ENCODE measurements around the gene RHBDL3. TPM values are rescaled to one million over a fixed set of nuclear protein-coding genes. Genes with fewer than 3 reads are reported as not detected.
A peak's percentile ranks its signal among the peaks of the same experiment; 100 is the strongest.

RHBDL3 gene
- polyA plus RNA-seq, 6 donors from 2014 or later: not detected

DNA sequence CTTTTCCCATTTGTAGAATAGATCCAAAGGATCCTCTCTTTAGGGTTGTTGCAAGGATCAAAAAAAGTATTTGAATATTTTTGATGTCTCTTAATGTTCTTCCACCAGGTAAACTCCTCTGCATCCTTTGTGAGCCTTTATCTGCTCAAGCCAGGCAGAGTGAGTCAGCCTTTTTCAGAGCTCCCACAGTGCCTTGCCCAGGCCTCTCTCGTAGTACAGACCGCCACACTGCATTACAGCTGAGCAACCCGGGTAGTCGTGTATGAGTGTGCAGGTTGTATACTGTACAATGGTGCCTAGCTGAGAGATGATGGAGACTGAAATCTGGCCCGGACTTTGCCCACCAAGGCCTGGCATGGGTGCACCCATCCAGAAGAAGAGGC, 20.9 kb downstream of the RHBDL3 start:
- H3K36me3 Mint-ChIP-seq: no peaks in the 10 kb centered on the region
- DNase-seq (no peak), ATAC-seq (ENCODE audit: low read depth in 2 of 2) (no peak)
- H3K27me3 Mint-ChIP-seq: peaks cover 46 to 72% (median 63%) of the 10 kb centered on the region in 3 donors
- H3K4me1 Mint-ChIP-seq: peaks cover 9 to 18% (median 16%) of the 10 kb centered on the region in 3 donors
- H3K27ac Mint-ChIP-seq: no peak overlapping the region
- no peak overlapping the region for H3K4me3 Mint-ChIP-seq
- no peaks in the 10 kb centered on the region for H3K9me3 Mint-ChIP-seq

DNA sequence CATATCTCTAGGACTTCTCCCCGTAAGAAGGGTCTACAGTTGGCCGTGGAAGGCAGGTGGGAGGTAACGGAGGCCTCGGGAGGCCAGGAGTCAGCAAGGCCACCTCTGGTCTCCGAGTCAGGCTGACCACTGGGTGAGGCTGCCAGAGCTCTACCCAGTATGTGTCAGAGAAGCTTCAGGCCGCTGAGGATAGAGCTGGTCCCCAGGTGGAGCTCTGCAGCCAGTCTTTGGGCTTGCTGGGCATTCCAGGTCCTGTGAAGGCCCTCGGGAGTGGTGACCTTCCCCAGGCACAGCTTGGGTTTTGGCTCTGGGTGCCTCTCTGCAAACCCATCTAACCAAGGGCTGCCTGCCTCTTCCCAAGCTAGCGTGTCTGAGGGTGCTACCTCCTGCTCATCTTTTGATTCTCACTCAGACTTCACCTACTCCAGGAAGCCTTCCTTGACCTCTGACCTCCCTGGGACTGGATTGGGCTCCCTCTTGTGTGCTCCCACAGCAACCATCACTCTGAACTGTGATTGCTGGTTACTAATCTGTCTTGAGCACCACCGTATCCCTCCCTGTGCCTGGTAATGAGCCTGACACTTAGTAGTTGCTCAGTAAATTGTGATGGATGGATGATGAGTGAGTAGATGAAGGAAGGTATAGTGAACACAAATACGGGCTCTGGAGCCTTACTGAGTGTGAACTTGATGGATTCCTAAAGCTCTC, 22.3 kb downstream of the RHBDL3 start:
- DNase-seq: no peak
- Mint-ChIP-seq H3K4me3 (no peak overlapping the region), H3K27ac (no peak overlapping the region), H3K36me3 (no peaks in the 10 kb centered on the region), H3K27me3 (peaks cover 39 to 66% (median 60%) of the 10 kb centered on the region in 3 donors), H3K9me3 (no peaks in the 10 kb centered on the region), H3K4me1 (peaks cover 12 to 26% (median 24%) of the 10 kb centered on the region in 3 donors)
- no peak for ATAC-seq (ENCODE audit: low read depth in 2 of 2)

DNA sequence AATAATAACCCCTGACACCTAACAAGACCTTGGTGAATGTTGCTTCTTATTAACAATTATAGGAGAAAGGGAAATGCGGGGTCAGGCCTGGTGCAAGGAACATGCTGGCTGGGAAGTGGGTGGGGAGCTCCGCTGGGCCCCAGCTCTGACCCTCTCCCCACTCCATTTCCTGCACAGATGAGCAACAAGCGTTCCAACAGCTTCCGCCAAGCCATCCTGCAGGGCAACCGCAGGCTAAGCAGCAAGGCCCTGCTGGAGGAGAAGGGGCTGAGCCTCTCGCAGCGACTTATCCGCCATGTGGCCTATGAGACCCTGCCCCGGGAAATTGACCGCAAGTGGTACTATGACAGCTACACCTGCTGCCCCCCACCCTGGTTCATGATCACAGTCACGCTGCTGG, 23.0 kb downstream of the RHBDL3 start:
- no peaks in the 10 kb centered on the region for H3K36me3 Mint-ChIP-seq
- H3K9me3 Mint-ChIP-seq: no peaks in the 10 kb centered on the region
- no peak overlapping the region for H3K27ac Mint-ChIP-seq
- ATAC-seq (ENCODE audit: low read depth in 2 of 2): no peak
- H3K27me3 Mint-ChIP-seq: peaks cover 38 to 63% (median 53%) of the 10 kb centered on the region in 3 donors
- DNase-seq: no peak
- peaks cover 12 to 29% (median 23%) of the 10 kb centered on the region in 3 donors for H3K4me1 Mint-ChIP-seq
- H3K4me3 Mint-ChIP-seq: peak overlapping the region in 1 of 8 donors; percentile 54

DNA sequence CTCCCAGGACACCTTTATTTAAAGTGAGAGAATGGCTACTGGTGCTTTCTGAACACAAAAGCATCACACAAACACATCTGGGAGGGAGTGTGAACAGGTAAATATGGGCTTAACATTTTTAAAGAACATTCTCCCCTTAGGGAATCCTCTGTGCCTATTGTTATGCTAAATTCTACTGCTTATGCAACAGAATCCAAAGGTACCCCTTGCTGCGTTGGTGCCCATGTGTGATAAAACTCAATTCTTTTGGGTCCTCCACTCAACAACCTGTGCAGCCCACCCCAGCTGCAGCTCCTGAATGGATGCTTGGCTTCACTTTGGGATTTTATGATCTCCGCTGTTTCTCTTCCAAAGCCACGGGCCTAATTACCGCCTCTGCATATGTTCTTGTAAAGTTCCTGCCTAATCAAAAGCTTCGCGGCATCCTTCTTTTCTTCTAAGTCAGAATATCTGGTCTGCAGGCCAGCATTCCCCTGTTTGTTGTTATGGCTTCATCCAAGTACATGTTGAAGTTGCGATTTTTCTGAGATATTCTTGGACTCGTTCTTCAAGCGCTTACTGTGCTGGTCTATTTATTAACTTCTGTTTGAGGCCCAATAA, 23.9 kb downstream of the RHBDL3 start:
- DNase-seq (no peak), ATAC-seq (ENCODE audit: low read depth in 2 of 2) (no peak)
- Mint-ChIP-seq H3K27me3 (peaks cover 34 to 54% (median 44%) of the 10 kb centered on the region in 3 donors), H3K36me3 (no peaks in the 10 kb centered on the region), H3K27ac (no peak overlapping the region), H3K9me3 (no peaks in the 10 kb centered on the region), H3K4me3 (peak overlapping the region in 1 of 8 donors; percentile 10), H3K4me1 (peaks cover 4 to 22% (median 14%) of the 10 kb centered on the region in 3 donors)

DNA sequence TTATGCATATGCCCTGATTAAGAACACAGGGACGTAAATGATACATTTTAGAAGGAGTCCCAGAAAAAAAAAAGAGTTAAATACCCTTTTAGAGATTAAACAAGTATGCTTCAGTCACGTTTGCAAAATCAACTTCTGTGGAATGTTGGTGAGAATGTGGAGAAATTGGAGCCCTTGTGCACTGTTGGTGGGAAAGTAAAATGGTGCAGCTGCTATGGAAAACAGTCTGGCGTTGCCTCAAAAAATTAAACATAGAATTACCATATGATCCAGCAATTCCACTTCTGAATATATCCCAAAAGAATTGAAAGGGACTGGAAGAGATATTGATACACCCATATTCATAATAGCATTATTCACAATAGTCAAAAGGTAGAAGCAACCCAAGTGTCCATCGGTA, 26.5 kb downstream of the RHBDL3 start:
- Mint-ChIP-seq H3K36me3 (no peaks in the 10 kb centered on the region), H3K4me1 (peaks cover 4 to 22% (median 14%) of the 10 kb centered on the region in 3 donors), H3K27ac (no peak overlapping the region), H3K27me3 (peaks cover 16 to 34% (median 27%) of the 10 kb centered on the region in 3 donors), H3K9me3 (no peaks in the 10 kb centered on the region), H3K4me3 (no peak overlapping the region)
- ATAC-seq (ENCODE audit: low read depth in 2 of 2) (no peak), DNase-seq (no peak)

DNA sequence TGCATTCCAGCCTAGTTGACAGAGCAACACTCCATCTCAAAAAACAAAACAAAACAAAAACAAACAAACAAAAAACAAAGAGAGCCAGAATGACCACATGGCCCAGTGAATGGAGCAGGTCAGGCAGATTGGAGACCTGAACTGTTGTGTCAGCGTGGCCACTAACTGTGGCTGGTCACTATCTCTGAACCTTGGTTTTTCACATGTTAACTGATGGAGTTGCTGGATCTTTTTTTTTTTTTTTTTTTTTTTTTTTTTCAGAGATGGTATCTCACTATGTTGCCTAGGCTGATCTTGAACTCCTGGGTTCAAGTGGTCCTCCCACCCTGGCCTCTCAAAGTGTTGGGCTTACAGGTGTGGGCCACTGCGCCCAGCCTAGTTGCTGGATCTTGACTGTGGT, 31.8 kb downstream of the RHBDL3 start:
- Mint-ChIP-seq H3K27me3 (peaks cover 0 to 7% (median 0%) of the 10 kb centered on the region in 3 donors), H3K9me3 (no peaks in the 10 kb centered on the region), H3K27ac (no peak overlapping the region), H3K36me3 (no peaks in the 10 kb centered on the region), H3K4me1 (peaks cover 4 to 10% (median 7%) of the 10 kb centered on the region in 3 donors), H3K4me3 (no peak overlapping the region)
- ATAC-seq (ENCODE audit: low read depth in 2 of 2) (no peak), DNase-seq (no peak)

DNA sequence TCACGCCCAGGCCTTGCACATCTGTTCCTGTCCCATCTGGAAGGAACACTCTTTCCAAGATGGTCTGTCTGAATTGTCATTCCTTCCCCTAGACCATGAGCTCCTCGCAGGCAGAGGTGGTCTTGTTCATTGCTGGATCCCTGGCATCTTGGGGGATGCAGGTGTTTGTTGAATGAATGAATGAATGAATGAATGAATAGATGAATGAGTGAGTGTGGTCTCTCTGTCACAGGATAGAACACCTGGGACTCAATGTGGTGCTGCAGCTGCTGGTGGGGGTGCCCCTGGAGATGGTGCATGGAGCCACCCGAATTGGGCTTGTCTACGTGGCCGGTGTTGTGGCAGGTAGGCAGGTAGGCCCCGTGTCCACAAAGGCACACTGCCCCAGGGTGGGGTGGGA, 32.2 kb downstream of the RHBDL3 start:
- no peak for ATAC-seq (ENCODE audit: low read depth in 2 of 2)
- no peaks in the 10 kb centered on the region for H3K36me3 Mint-ChIP-seq
- H3K4me3 Mint-ChIP-seq: no peak overlapping the region
- H3K4me1 Mint-ChIP-seq: peaks cover 2 to 6% (median 3%) of the 10 kb centered on the region in 3 donors
- H3K9me3 Mint-ChIP-seq: no peaks in the 10 kb centered on the region
- H3K27me3 Mint-ChIP-seq: peaks cover 0 to 7% (median 0%) of the 10 kb centered on the region in 3 donors
- no peak overlapping the region for H3K27ac Mint-ChIP-seq
- no peak for DNase-seq

DNA sequence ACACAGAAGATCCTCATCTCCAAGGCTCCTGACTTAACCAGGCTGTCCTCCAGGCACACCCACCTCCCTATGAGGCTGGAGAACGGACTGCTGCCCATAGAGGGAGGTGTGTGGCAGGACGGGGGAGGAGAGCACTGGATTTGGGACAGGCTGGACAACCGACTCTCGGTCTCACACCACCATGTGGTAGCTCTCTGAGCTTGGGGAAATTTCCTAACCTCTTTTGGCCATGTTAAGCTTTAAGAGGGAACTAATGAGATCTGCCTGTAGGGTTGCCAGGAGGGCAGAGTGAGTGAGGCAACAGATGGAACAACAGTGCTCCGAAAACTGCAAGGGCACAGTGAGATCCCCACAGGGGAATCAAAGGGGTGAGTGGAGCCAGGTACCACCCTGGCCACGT, 32.7 kb downstream of the RHBDL3 start:
- no peaks in the 10 kb centered on the region for H3K9me3 Mint-ChIP-seq

DNA sequence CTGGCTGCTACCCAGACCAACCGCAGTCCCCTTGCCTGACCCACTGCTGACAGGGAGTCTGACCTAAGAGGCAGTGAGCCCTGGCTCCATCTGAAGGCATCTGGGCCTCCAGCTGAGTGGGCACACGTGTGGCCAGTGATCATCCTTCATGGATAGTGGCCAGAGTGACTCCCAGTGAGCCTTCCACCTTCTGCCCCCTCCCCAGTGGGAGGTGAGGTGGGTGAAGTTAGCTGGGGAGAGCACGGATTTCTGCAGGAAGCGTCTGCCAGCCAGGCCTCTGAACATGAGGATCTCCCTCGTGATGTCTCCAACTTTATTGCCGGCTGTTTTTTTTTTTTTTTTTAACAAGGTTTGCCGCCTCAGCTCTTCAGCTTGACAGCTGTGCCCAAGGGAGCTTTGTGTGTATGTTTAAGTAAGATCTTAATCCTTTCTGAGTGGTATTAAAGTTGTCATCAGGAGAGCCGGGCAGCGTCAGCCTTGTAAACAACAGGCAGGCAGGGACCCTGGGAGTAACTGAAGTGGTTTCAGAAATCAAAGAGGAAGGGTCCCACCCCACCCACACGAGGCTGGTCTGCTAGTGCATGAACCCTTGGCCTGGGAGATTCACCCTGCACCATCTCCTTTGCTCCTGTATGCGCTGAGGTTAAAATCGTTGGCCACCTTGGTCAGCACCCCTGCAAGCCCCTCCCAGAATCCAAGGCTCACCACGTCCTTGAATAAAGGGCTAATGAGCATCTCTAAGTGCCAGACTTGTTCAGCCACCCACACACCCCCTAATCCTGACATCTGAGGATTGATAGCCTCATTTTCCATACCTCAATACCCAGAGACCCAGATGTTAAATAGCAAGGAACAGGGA, 33.3 kb downstream of the RHBDL3 start:
- Mint-ChIP-seq H3K9me3 (no peaks in the 10 kb centered on the region), H3K4me1 (no peaks in the 10 kb centered on the region), H3K4me3 (no peak overlapping the region), H3K27me3 (peaks cover 0 to 10% (median 8%) of the 10 kb centered on the region in 3 donors), H3K36me3 (no peaks in the 10 kb centered on the region), H3K27ac (peak overlapping the region in 1 of 6 donors; percentile 32)
- DNase-seq (no peak), ATAC-seq (ENCODE audit: low read depth in 2 of 2) (no peak)

More for the DNA sequence above, 32.7 kb downstream of the RHBDL3 start:
- Mint-ChIP-seq H3K27ac (no peak overlapping the region), H3K36me3 (no peaks in the 10 kb centered on the region), H3K27me3 (peaks cover 0 to 7% (median 1%) of the 10 kb centered on the region in 3 donors), H3K4me1 (peaks cover 0 to 1% (median 0%) of the 10 kb centered on the region in 3 donors), H3K4me3 (no peak overlapping the region)
- ATAC-seq (ENCODE audit: low read depth in 2 of 2) (no peak), DNase-seq (no peak)

DNA sequence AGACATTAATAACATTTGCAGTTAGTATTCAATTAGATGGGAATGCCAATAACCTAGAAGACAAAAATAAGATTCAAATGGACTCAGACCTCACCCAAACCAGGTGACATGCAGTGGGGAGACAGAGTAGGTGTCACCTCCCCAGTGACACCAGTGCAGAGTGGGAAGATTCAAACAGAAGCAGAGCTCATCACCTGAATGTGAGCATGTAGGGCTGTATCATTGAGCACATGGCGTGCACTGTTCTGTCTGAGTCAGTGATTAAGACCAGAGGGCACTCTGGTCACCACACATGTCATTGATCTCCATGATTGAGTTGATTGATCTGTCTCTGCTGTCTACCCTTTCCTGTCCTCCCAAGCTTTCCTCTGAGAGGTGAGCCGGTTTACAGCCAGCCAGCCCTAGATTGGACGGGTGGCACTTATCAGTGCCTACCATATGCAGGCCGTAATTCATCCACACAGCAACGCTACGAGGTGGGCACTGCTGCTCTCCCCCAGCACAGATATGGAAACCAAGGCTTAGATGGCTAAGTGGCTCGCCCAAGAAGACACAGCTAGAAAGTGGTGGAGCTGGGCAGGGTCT, 34.0 kb downstream of the RHBDL3 start:
- no peak overlapping the region for H3K27ac Mint-ChIP-seq
- H3K4me3 Mint-ChIP-seq: no peak overlapping the region
- ATAC-seq (ENCODE audit: low read depth in 2 of 2) (no peak), DNase-seq (no peak)
- peaks cover 0 to 18% (median 14%) of the 10 kb centered on the region in 3 donors for H3K27me3 Mint-ChIP-seq
- H3K9me3 Mint-ChIP-seq: no peaks in the 10 kb centered on the region
- H3K36me3 Mint-ChIP-seq: no peaks in the 10 kb centered on the region
- H3K4me1 Mint-ChIP-seq: no peaks in the 10 kb centered on the region

DNA sequence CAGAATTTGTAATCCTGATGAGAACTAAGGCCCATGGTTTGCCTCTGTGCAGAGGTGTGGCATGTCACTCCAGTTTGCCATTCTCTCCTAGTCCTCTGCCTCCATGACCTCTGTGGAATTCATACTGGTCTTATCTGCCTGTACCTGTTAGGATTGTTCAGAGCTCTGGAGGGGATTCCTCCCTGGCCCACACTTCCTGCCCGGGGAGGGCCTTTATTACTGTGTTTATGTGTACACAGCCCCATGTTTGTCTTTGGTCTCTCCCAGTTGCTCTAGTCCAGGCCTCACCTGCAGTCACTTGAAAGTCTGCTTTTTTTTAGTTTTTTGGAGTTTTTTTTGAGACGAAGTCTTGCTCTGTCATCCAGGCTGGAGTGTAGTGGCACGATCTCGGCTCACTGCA, 36.4 kb downstream of the RHBDL3 start:
- Mint-ChIP-seq H3K27me3 (peaks cover 0 to 25% (median 20%) of the 10 kb centered on the region in 3 donors), H3K36me3 (no peaks in the 10 kb centered on the region), H3K4me1 (no peaks in the 10 kb centered on the region), H3K9me3 (no peaks in the 10 kb centered on the region), H3K27ac (no peak overlapping the region), H3K4me3 (no peak overlapping the region)
- DNase-seq: no peak
- ATAC-seq (ENCODE audit: low read depth in 2 of 2): no peak

DNA sequence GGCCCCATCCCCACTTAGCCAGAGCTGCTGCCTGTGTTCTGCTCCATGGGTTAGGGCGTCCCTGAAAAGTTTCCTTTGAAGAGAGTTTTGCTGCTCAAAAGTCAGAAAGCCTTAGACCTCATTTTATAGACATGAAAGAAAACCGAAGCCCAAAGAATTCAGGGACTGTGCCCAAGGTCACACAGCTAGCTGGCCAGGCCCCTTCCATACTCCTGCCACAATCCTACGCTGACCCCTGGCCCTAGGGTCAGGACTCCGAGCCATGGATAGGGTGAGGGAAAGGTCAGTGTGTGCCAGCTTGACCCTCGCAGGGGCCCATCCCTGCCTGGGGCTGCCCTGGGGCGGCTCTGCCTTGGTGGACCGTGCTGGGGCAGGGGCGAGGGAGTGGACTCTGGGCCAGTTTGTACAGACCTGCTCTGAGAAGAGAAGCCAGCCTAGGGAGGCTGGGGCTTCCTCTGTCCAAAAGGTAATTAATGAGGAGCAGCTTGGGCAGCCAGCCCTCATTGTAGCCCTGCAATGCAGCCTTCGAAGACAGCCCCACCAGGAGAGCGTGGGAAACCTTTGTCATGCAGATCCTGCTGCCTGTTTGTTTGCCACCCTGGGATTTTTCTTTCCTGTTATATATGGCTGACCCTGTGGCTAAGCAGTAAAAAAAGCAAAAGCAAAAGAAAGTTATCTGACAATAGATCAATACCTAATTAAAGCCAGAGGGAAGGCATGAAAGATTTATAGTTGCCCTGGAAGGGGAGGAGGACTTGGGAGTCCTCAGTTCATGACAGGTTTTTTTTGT, 37.4 kb downstream of the RHBDL3 start:
- Mint-ChIP-seq H3K27ac (no peak overlapping the region), H3K9me3 (no peaks in the 10 kb centered on the region), H3K36me3 (no peaks in the 10 kb centered on the region), H3K27me3 (peaks cover 0 to 25% (median 20%) of the 10 kb centered on the region in 3 donors), H3K4me3 (no peak overlapping the region), H3K4me1 (no peaks in the 10 kb centered on the region)
- DNase-seq (no peak), ATAC-seq (ENCODE audit: low read depth in 2 of 2) (no peak)

All from naive B cell (primary cell).